GM18951 (cell line): Measurements from ENCODE around the gene PLEKHG4.

Experiments
- POLR2A ChIP-seq: IDR thresholded peaks from 4 replicates; pipeline ENCODE4 v1.6.1; 2011; ENCODE audit warnings: mild to moderate bottlenecking; ENCODE audit not compliant: insufficient read length, insufficient read depth; ENCODE audit errors: extremely low read depth
- in situ Hi-C: fragments of 300-500 bp; cut with MboI; formaldehyde crosslinking; loops from one replicate; pipeline ENCODE4 v1.12.0; 2022; ENCODE audit warnings: low sequenced_read_pairs, mixed read lengths, inconsistent platforms; ENCODE audit not compliant: unreplicated experiment

Gene PLEKHG4

DNA sequence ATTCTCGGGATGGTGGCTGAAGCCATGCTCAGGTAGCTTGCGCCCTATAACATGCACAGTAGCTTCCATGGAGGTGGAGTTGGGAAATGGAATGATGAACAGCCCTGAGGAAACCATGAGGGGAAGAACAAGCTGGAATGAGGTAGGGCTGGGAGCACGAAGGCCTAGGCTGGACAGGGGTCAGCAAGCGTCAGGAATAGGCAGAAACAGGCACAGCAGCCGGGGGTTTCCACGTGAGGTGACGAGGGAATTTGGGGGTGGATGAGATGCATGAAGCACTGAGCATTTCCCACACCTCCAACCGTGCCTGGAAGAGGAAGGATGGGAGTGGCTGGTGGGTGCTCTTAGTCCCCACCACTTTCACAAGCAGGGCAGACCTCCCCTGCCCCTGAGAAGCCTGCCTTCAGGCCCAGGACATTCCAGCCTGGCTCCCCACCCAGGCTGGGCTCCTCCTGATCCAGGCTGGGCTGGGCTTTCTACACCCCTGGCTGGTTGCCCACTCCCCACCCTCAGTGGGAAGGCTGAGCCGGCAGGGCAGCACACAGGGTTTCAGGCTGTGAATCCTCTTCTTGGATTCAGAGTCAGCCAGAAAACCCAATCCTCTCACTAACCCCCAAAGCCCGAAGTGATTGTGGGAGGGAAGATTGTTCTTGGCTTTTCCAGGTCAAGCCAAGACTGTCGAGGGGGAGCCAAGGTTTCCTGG, 21.9 kb downstream of the PLEKHG4 start:
- in situ Hi-C loops: no loop called here
- TF ChIP-seq POLR2A: no peak

GRCh38 chr16:67302076-67302475, 22.7 kb downstream of the PLEKHG4 start:
- no peak for TF ChIP-seq POLR2A
- in situ Hi-C loops: no loop called here

DNA sequence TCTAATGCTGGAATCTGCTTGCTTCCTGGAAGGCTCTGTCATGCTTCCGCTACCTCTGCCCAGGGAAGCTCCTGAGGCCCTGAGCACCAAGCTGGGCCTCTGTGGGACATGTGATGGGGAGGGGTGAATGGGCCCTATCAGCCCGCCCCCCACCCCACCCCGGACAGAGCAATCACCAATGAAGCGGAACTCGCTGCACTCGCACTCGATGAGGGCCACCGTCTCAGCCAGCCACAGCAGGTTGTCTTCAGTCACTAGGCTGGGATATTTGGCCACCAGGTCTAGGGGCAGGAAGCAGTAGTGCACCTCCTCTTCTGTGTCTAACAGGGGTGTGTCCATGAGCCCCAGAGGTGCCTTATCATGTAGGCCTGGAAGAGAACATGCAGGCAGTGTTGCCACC, 23.6 kb downstream of the PLEKHG4 start:
- in situ Hi-C loops: no loop called here
- no peak for TF ChIP-seq POLR2A

- in situ Hi-C loops: no loop called here
- no peak for TF ChIP-seq POLR2A
These were observed 24.7 kb downstream of the PLEKHG4 start for GRCh38 chr16:67304020-67304419.

DNA sequence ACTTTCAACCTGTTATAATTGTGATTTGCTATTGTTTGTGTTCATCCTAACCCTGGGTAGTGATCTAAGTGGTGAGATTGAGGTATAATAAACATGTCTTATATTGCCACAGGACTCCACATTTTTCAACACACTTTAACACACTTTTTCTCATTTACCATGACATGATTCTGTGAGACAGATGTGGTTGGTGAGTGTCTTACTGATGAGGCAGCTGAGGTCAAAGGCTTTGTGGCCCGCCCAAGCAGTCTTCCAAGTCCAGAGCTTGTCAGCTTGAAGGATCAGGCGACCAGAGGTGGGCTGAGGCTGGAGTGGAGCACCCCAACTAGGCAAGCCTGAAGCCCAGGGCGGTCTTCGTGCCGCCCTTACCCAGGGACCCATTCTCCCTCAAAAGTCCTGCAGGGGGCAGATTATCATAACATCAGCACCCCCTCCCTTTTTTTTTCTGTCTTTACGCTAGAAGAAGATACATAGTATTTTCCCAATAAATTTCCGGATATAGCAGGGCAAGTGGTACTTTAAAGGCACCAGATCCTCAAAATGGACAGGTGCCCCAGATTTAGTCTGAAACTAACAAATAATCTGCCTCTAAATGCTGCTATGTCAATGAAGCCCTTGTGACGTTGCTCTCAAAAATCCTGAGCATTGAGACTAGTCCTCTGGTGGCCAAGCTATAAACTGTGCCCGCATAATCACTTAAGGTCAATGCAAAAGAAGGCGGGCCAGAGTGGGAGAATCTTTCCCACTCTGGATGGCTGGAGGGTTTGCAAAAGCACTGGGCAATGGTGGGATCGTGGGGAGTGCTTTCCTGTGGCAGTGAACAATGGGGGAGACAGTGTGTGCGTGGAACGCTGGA, 26.1 kb downstream of the PLEKHG4 start:
- TF ChIP-seq POLR2A: no peak

DNA sequence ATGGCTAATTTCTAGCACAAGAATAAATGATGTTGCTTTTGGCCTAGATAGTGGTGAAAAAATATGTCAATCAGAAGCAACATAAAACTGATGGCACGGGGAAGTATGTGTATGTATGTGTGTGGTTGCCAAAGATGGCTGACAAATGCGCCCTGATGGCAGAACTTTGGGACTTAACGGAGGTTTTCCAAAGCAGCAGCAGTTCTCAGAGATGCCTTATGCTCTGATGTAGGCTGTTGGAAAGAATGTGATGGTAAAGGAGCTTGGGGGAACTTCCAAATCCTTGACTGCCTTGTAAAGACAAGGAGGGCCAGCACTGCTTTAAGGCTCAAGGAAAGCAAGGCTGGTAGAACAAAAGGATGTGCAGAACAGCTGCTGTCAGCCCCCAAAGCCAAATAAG, 31.2 kb downstream of the PLEKHG4 start:
- in situ Hi-C loops: no loop called here
- TF ChIP-seq POLR2A: no peak

More for the DNA sequence above, 26.1 kb downstream of the PLEKHG4 start:
- in situ Hi-C loops: no loop called here

DNA sequence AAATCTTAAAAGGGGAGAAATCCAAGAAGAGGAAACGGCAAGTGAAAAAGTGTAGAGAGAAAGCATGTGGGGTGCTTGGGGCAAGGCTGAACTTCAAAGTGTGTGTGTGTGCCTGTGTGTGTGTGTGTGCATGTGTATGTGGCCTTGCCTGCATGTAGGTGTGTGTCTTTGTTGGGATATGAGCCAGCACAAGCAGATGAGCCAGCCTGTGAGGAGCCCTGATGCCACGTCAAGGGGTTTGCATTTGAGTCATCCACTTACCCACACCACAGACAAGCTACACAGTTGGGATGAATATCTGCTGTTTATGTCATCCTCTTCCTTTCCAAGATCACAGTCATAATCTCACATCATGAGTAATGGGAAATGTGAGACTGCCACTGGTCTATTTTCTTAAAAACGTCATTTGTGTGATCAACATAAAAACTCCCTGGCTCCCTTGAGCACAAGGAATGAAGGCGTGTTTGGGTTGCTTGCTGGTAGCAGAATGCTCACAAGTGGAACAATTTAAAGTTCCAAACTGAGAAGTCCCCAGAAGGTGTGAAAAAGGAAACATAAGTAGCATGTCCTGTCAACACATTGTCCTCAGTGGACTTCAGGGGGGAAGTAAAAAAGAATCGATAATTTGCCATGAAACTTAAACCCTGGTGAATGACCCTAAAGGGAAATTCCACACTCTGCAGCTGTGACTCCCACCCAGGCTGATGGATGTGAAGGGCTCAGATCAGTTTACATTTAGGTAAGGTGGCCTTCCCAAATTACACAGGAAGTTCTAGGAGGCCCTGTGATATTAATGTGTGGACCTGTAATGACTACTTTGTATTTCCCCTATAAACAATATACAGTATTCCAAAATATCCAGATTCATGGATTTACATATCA, 32.5 kb downstream of the PLEKHG4 start:
- in situ Hi-C loops: no loop called here
- no peak for TF ChIP-seq POLR2A

- in situ Hi-C loops: no loop called here
- no peak for TF ChIP-seq POLR2A
These were observed 33.4 kb downstream of the PLEKHG4 start for GRCh38 chr16:67312719-67313118.

DNA sequence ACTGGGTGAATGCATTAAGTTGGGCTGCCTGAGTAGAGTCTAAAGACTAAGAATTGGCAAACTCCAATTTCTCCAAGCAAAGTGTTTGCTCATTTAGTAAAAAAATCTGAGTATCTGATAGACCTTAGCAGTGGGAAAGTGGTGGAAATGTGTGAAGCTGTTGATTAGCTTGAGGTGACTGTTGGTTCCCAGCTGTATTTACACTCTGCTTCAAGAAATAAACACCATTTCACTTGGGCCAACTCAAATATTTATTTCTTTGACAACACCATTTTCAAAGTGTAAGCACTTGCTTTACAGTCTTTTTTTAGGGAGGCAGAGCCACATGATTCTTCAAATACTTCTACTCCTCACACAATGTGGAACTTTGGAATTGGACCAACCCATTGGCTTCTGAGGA, 38.5 kb downstream of the PLEKHG4 start:
- in situ Hi-C loops: no loop called here

GRCh38 chr16:67326115-67326471, 46.8 kb downstream of the PLEKHG4 start:
- in situ Hi-C loops: no loop called here
- TF ChIP-seq POLR2A: no peak

More for the DNA sequence above, 38.5 kb downstream of the PLEKHG4 start:
- no peak for TF ChIP-seq POLR2A

DNA sequence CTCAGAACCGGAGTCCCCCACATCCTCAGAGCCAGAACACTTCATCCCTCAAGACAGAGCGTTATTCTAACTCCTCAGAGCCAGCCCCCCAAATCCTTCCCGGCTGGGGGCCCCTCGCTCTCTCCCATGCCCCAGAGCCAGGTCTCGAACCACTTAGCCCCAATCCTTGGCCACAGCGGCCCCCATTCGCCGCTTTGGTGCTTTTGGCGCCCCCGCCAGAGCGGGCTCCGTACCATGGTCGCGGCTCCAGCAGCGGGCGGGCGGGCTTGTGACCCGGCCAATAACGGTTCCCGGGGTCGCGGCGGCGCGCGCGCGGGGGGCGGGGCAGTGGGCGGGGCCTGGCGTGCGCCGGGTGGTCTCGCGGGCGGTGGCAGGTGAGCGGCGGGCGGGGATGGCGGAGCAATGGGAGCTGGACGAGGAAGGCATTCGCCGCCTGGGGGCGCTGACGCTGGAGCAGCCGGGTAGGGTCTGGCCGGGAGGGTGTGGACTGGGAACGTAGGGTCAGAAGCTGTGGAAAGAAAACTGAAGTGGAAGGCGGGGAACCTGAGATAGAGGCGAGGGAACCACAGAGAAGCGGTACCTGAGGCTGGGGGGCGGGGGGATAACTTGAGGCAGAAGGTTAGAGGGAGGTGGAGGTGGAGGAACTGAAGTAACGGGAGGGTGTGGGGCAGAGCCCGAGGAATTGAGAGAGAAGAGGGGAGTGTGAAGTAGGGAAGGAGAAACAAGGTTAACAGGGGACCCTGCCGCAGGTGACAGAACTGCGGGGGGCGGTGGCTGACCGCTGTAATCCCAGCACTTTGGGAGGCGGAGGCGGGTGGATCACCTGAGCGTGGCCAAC, 47.4 kb downstream of the PLEKHG4 start, which contains the start of the genes KCTD19 and LRRC36:
Gene KCTD19 (minus strand): TSS at position 270 of the 838 bp plus-strand sequence. CDS start 34 bp downstream, at position 236.
Gene LRRC36 (plus strand): TSS at position 344 of the 838 bp plus-strand sequence. CDS start 48 bp downstream, at position 392.
- peak; percentile 31 for TF ChIP-seq POLR2A

DNA sequence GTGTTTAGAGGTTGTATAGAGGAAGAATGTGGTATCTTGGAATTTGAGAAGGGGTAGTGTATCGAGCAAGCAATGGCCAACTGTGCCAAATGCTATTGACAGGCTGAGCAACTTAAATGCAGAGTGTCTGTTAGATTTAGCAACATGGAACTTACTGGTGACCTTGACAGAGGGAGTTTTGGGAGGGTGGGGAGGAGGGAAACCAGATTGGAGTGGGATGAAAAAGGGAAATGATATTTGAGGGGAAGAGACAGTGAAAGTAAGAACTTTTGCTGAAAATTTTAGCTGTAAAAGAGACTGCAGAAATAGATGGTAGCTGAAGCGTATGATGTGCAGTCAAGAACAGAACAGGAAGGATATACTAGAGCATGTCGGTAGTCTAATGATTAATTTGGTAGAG, 48.4 kb downstream of the PLEKHG4 start:
- TF ChIP-seq POLR2A: no peak
- in situ Hi-C loops: no loop called here

More for the DNA sequence above, 47.4 kb downstream of the PLEKHG4 start, which contains the start of the genes KCTD19 and LRRC36:
- in situ Hi-C loops: no loop called here
